ENCODE data around the gene SLC39A3. TPM values are rescaled to one million over a fixed set of nuclear protein-coding genes. Genes with fewer than 3 reads are reported as not detected.

The SLC39A3 gene
- total and polyA plus RNA-seq, 2 of the 8 experiments (the other 6 are each of a cell fraction or from before 2014, with no cell fraction given), result 33.0 to 52.9 TPM

DNA sequence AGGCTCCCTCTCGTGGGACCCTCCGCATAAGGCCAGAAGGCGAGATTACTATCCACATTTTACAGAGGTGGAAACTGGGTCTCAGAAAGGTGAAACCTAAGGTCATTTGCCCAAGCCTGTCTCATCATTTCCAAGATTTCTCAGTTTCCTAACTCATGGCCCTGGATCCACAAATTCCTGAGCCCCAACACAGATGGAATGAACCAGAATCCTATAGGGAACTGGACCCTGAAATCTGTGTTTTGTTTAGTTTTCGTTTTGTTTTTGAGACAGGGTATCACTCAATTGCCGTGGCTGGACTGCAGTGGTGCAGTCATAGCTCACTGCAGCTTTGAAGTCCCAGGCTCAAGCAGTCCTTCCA lies 36.8 kb downstream of the SLC39A3 start:
- H4K8ac ChIP-seq (ENCODE audit: extremely low read depth, insufficient read depth, low read length), result no peak overlapping the region
- H2BK5ac ChIP-seq (ENCODE audit: low read depth, low read length), result no peak overlapping the region
- H3K14ac ChIP-seq (ENCODE audit: insufficient read length), result no peak overlapping the region
- peaks cover 0 to 20% (median 17%) of the 10 kb centered on the region in 4 experiments; a peak in 6 of 7 replicates for H3K27me3 ChIP-seq (replicated peaks in 1 of 4; ENCODE audit: control insufficient read depth in 3 of 4, extremely low read depth in 1 of 4, insufficient read depth in 3 of 4, low read length in 3 of 4)
- CTCF ChIA-PET (ENCODE audit: partially characterized antibody), result interaction anchor here (1.0 to 3.2 kb wide), 5 partner anchors 24 to 55 kb away, joined by 3 to 11 read pairs (median 6); no protein-coding TSS in a partner anchor
- no peak overlapping the region for H4K91ac ChIP-seq (replicated peaks; ENCODE audit: insufficient read length, low read length)
- H3K9me3 ChIP-seq (ENCODE audit: insufficient read depth in 2 of 2, low read depth in 1 of 2, low read length in 1 of 2), result no peaks in the 10 kb centered on the region
- H3K79me2 ChIP-seq (ENCODE audit: control insufficient read depth in 1 of 2, insufficient read depth in 2 of 2, low read length in 2 of 2), result no peaks in the 10 kb centered on the region
- TF ChIP-seq SIRT6 (IDR thresholded peaks at IDR 0.05; ENCODE audit: low read length), result no peak
- TF ChIP-seq ASH2L (IDR thresholded peaks at IDR 0.05; ENCODE audit: low read length), result no peak
- TF ChIP-seq CEBPB (IDR thresholded peaks at IDR 0.05; ENCODE audit: low read depth, low read length), result no peak
- no peak for TF ChIP-seq EGR1 (IDR thresholded peaks at IDR 0.05; ENCODE audit: borderline replicate concordance, low read depth, low read length)
- TF ChIP-seq JUN (IDR thresholded peaks at IDR 0.05; ENCODE audit: low read depth, low read length), result no peak
- TF ChIP-seq KDM5A (IDR thresholded peaks at IDR 0.05; ENCODE audit: low read length), result no peak
- TF ChIP-seq SIX5 (IDR thresholded peaks at IDR 0.05; ENCODE audit: low read depth, low read length), result no peak
- no peak for TF ChIP-seq KDM1A (IDR thresholded peaks at IDR 0.05; ENCODE audit: borderline replicate concordance, low read length)
- no peak for TF ChIP-seq ATF3 (IDR thresholded peaks at IDR 0.05; ENCODE audit: insufficient read depth, low read depth, low read length)
- TF ChIP-seq SUZ12 (IDR thresholded peaks at IDR 0.05; ENCODE audit: low read length), result no peak
- no peak for TF ChIP-seq SP1 (IDR thresholded peaks at IDR 0.05; ENCODE audit: low read depth, low read length)
- TF ChIP-seq EZH2 (IDR thresholded peaks at IDR 0.05; ENCODE audit: low read depth, low read length, severe bottlenecking), result no peak
- H3K18ac ChIP-seq (ENCODE audit: extremely low read depth, low read length), result no peak overlapping the region
- no peak overlapping the region for H2BK120ac ChIP-seq (replicated peaks; ENCODE audit: low read depth, low read length)
- no peak overlapping the region; the same call in 1 of the 2 replicates for H2AFZ ChIP-seq (ENCODE audit: low read length)
- peaks cover 0 to 2% of the 10 kb centered on the region in 2 experiments for H4K20me1 ChIP-seq (replicated peaks in 1 of 2; ENCODE audit: control insufficient read depth in 1 of 2, insufficient read depth in 2 of 2, low read length in 2 of 2)
- peaks cover 4% of the 10 kb centered on the region; the same call in 1 of the 2 replicates for H3K23me2 ChIP-seq (ENCODE audit: low read depth, low read length)
- FAIRE-seq (no peak), DNase-seq (ENCODE audit: low read depth in 1 of 2, low spot score in 2 of 2) (no peak)
- no peak overlapping the region for H3K4me2 ChIP-seq (ENCODE audit: insufficient read depth in 1 of 2, low read depth in 2 of 2, low read length in 2 of 2)
- H4K5ac ChIP-seq (ENCODE audit: insufficient read length, low read depth, low read length), result no peak overlapping the region
- H3K4me1 ChIP-seq (replicated peaks in 1 of 4; ENCODE audit: control insufficient read depth in 3 of 4, insufficient read depth in 4 of 4, low read length in 3 of 4), result peaks cover 3 to 8% (median 5%) of the 10 kb centered on the region in 4 experiments
- H3K79me1 ChIP-seq (ENCODE audit: low read depth, low read length), result no peaks in the 10 kb centered on the region
- H3K56ac ChIP-seq (replicated peaks; ENCODE audit: insufficient read length, low read depth, low read length), result no peak overlapping the region
- H2BK15ac ChIP-seq (ENCODE audit: low read length), result no peak overlapping the region
- no peaks in the 10 kb centered on the region for H3K36me3 ChIP-seq (ENCODE audit: control insufficient read depth in 2 of 4, insufficient read depth in 4 of 4, low read length in 3 of 4)
- POLR2A ChIA-PET (ENCODE audit: partially characterized antibody), result interaction anchor here (1.0 to 2.4 kb wide), 3 partner anchors 12 to 20 kb away, joined by 3 to 7 read pairs (median 4); no protein-coding TSS in a partner anchor
- H3K23ac ChIP-seq (ENCODE audit: insufficient read length), result no peak overlapping the region
- WGBS, 2 experiments (ENCODE audit: extremely low coverage in 1 of 2, insufficient coverage in 1 of 2, insufficient read length in 1 of 2, insufficient replicate concordance in 2 of 2, low coverage in 1 of 2, low lambda C conversion rate in 2 of 2, missing lambda C conversion rate in 1 of 2), result 87% methylated on average over 5 of the region's 5 CpGs; no CpG with 5 or more reads in 1 of the 2 experiments
- no peak overlapping the region for H3K9ac ChIP-seq (replicated peaks in 1 of 4; ENCODE audit: extremely low read depth in 1 of 4, low read depth in 3 of 4, low read length in 3 of 4)
- no peak overlapping the region for H3K27ac ChIP-seq (ENCODE audit: low read depth, low read length)
- no peak overlapping the region for H2BK12ac ChIP-seq (ENCODE audit: low read depth, low read length)
- peak overlapping the region; percentile 38 for H3K4ac ChIP-seq (replicated peaks; ENCODE audit: insufficient read length, low read depth, low read length)
- no peak overlapping the region for H3K4me3 ChIP-seq (ENCODE audit: extremely low read depth in 1 of 4, insufficient read depth in 2 of 4, low read depth in 3 of 4, low read length in 4 of 4)
- no peak overlapping the region for H2BK20ac ChIP-seq (ENCODE audit: low read length)
- no peak overlapping the region for H2AK5ac ChIP-seq (ENCODE audit: low read depth, low read length)

Data from H1 (cell line).